Activated CD8-positive, alpha-beta memory T cell treated with anti-CD3 and anti-CD28 coated beads, Interleukin-2, amount 50 U/mL, for 1 hour (primary cell): ENCODE data around the gene DNAJB13.

Source experiments
- DNase-seq: peaks from one replicate; pipeline ENCODE4 v3.0.0-alpha.2; 2020; ENCODE audit errors: extremely low read depth

DNAJB13 gene

GRCh38 chr11:73951797-73952196 lies 971 bp downstream of the DNAJB13 start:
- no peak for DNase-seq

GRCh38 chr11:73956876-73957653 lies 6.2 kb downstream of the DNAJB13 start:
- no peak for DNase-seq

- DNase-seq = no peak
These were observed 7.0 kb downstream of the DNAJB13 start for GRCh38 chr11:73957654-73958361.

- no peak for DNase-seq
These were observed 7.8 kb downstream of the DNAJB13 start for GRCh38 chr11:73958521-73959141.

- DNase-seq = no peak
These were observed 10.5 kb downstream of the DNAJB13 start for GRCh38 chr11:73961321-73961720.

- no peak for DNase-seq
These were observed 11.4 kb downstream of the DNAJB13 start for GRCh38 chr11:73962101-73962705.

GRCh38 chr11:73963861-73964260 lies 13.0 kb downstream of the DNAJB13 start:
- DNase-seq = no peak

- no peak for DNase-seq
These were observed 14.4 kb downstream of the DNAJB13 start for GRCh38 chr11:73965076-73965763.

- DNase-seq = no peak
These were observed 14.9 kb downstream of the DNAJB13 start for GRCh38 chr11:73965764-73966121.

- no peak for DNase-seq
These were observed 17.6 kb downstream of the DNAJB13 start for GRCh38 chr11:73968356-73968966.

GRCh38 chr11:73969091-73969490 lies 18.3 kb downstream of the DNAJB13 start:
- no peak for DNase-seq

- no peak for DNase-seq
These were observed 19.4 kb downstream of the DNAJB13 start for GRCh38 chr11:73969991-73970800.

- no peak for DNase-seq
These were observed 20.4 kb downstream of the DNAJB13 start for GRCh38 chr11:73971175-73971719.

- no peak for DNase-seq
These were observed 21.4 kb downstream of the DNAJB13 start for GRCh38 chr11:73972187-73972586.

GRCh38 chr11:73972620-73973449 lies 22.0 kb downstream of the DNAJB13 start:
- no peak for DNase-seq

GRCh38 chr11:73974604-73975478 lies 24.0 kb downstream of the DNAJB13 start:
- DNase-seq = no peak

GRCh38 chr11:73975479-73975757 lies 24.6 kb downstream of the DNAJB13 start:
- no peak for DNase-seq

GRCh38 chr11:73976451-73977151 lies 25.8 kb downstream of the DNAJB13 start:
- DNase-seq = no peak
